HCT116 (cell line): ENCODE results near the gene ITGB7. TPM values are rescaled to one million over a fixed set of nuclear protein-coding genes. Genes with fewer than 3 reads are reported as not detected.

Experiments used
- ATAC-seq: fragments of 200-7000 bp; cut with Tn5 transposase; 2 replicates; pipeline ENCODE4 v1.9.1; 2020; ENCODE audit warnings: mild to moderate bottlenecking, moderate library complexity
- BruUV-seq: library from RNA; stranded (reverse); fragments of 400-500 nt; replicated peaks from 2 replicates; lab custom pipeline; 2021; lab: Mats Ljungman, UMichigan
- CTCF ChIA-PET: fragments of 300-600 bp; sonication (Branson Sonifier 250); formaldehyde crosslinking; loops from one replicate; lab custom pipeline; 2021; ENCODE audit warnings: antibody characterized with exemption; lab: Charles Lee
- POLR2A ChIA-PET: fragments of 300-600, 350-600 bp; sonication (Branson Sonifier 250); formaldehyde crosslinking; loops from one replicate; lab custom pipeline; 2021; ENCODE audit warnings: antibody characterized with exemption; lab: Charles Lee
- RAD21 ChIA-PET, 2 experiments: fragments of 300-600 bp; sonication (Branson Sonifier 250); formaldehyde crosslinking; loops; one replicate each; lab custom pipeline; 2023; ENCODE audit warnings: low total read pairs in 2 of 2; ENCODE audit not compliant: uncharacterized antibody in 2 of 2, unreplicated experiment in 2 of 2, low non-redundant PET in 1 of 2; lab: Charles Lee
- DNase-seq: peaks from one replicate; pipeline ENCODE4 v3.0.0-alpha.2; 2010; ENCODE audit warnings: low read depth, low spot score
- H2AFZ ChIP-seq: fragments of 200-600 bp; shearing (Covaris generic), sonication (generic); 2 replicates; pipeline ENCODE4 v1.6.1; 2017; ENCODE audit warnings: low read depth, mixed run types, mixed read lengths, antibody characterized with exemption, low read length; ENCODE audit not compliant: poor library complexity, severe bottlenecking
- H3K27ac ChIP-seq: 2 replicates; pipeline ENCODE4 v1.5.1; 2012; ENCODE audit warnings: low read depth, low read length
- H3K27me3 ChIP-seq: fragments of 200-600 bp; sonication (generic); 2 replicates; pipeline ENCODE4 v1.6.1; 2016; ENCODE audit warnings: mixed run types, low read length, mixed read lengths; ENCODE audit not compliant: insufficient read depth
- H3K36me3 ChIP-seq, 2 experiments: fragments of 200-500 bp in 1 of 2; fragments of 200-600 bp in 1 of 2; sonication (Bioruptor generic) in 1 of 2; sonication (generic) in 1 of 2; 2 replicates each; pipeline versions ENCODE4 v1.5.1 to v1.6.1; 2014 to 2016; ENCODE audit warnings: low read length in 2 of 2, inconsistent platforms in 1 of 2, mixed read lengths in 1 of 2, mixed run types in 1 of 2; ENCODE audit not compliant: insufficient read depth in 2 of 2, control insufficient read depth in 1 of 2
- H3K4me1 ChIP-seq, 2 experiments: fragments of 200-600 bp in 1 of 2; sonication (generic) in 1 of 2; 2 replicates each; pipeline versions ENCODE4 v1.5.1 to v1.6.1; 2012 to 2017; ENCODE audit warnings: low read length in 2 of 2, inconsistent platforms in 1 of 2, mild to moderate bottlenecking in 1 of 2, mixed read lengths in 1 of 2, mixed run types in 1 of 2, moderate library complexity in 1 of 2; ENCODE audit not compliant: insufficient read depth in 2 of 2, control insufficient read depth in 1 of 2
- H3K4me2 ChIP-seq: fragments of 200-600 bp; sonication (generic); 2 replicates; pipeline ENCODE4 v1.6.1; 2017; ENCODE audit warnings: mixed run types, low read length, mixed read lengths
- H3K4me3 ChIP-seq, 2 experiments: fragments of 200-600 bp in 1 of 2; sonication (generic) in 1 of 2; replicated peaks in 1 of 2; 2 replicates each; pipeline ENCODE4 v1.5.1; 2011 to 2016; ENCODE audit warnings: low read length in 2 of 2, control low read depth in 1 of 2, low read depth in 1 of 2, mild to moderate bottlenecking in 1 of 2, mixed read lengths in 1 of 2, mixed run types in 1 of 2
- H3K79me2 ChIP-seq: fragments of 200-600 bp; sonication (generic); 2 replicates; pipeline ENCODE4 v1.6.1; 2017; ENCODE audit warnings: mild to moderate bottlenecking, mixed run types, low read length, moderate library complexity, mixed read lengths; ENCODE audit not compliant: insufficient read depth
- H3K9ac ChIP-seq: fragments of 200-600 bp; sonication (generic); 2 replicates; pipeline ENCODE4 v1.6.1; 2016; ENCODE audit warnings: low read length, mixed read lengths
- H3K9me2 ChIP-seq: fragments of 200-600 bp; sonication (generic), shearing (Covaris generic); 2 replicates; pipeline ENCODE4 v1.6.1; 2017; ENCODE audit warnings: mixed run types, mild to moderate bottlenecking, moderate library complexity; ENCODE audit not compliant: insufficient read depth
- H3K9me3 ChIP-seq, 2 experiments: fragments of 200-500 bp in 1 of 2; fragments of 200-600 bp in 1 of 2; sonication (Bioruptor generic) in 1 of 2; sonication (generic) in 1 of 2; 2 replicates each; pipeline ENCODE4 v1.6.1; 2014 to 2017; ENCODE audit warnings: low read length in 2 of 2, mixed read lengths in 2 of 2, inconsistent platforms in 1 of 2, low read depth in 1 of 2, mild to moderate bottlenecking in 1 of 2, mixed run types in 1 of 2, moderate library complexity in 1 of 2; ENCODE audit not compliant: control insufficient read depth in 1 of 2, insufficient read depth in 1 of 2
- H4K20me1 ChIP-seq: fragments of 200-600 bp; sonication (generic), shearing (Covaris generic); 2 replicates; pipeline ENCODE4 v1.6.1; 2017; ENCODE audit warnings: mixed run types, mild to moderate bottlenecking, moderate library complexity; ENCODE audit not compliant: insufficient read depth
- CEBPB ChIP-seq: IDR thresholded peaks from 2 replicates; pipeline ENCODE4 v1.6.1; 2012; ENCODE audit warnings: low read depth
- CTCF ChIP-seq, 3 experiments: fragments of 200-600 bp in 1 of 3; sonication (generic) in 1 of 3; IDR thresholded peaks in 2 of 3; conservative IDR thresholded peaks in 1 of 3; 2 replicates each; pipeline ENCODE4 v1.5.1; 2012 to 2017; ENCODE audit warnings: low read depth in 2 of 3, low read length in 2 of 3, antibody characterized with exemption in 1 of 3, borderline replicate concordance in 1 of 3, control low read depth in 1 of 3, mild to moderate bottlenecking in 1 of 3, mixed read lengths in 1 of 3, mixed run types in 1 of 3, moderate library complexity in 1 of 3; ENCODE audit not compliant: insufficient read depth in 1 of 3
- ELF1 ChIP-seq: IDR thresholded peaks from 2 replicates; pipeline ENCODE4 v1.6.1; 2012; ENCODE audit warnings: low read depth, borderline replicate concordance
- EZH2 ChIP-seq: fragments of 200-600 bp; sonication (generic); IDR thresholded peaks from 2 replicates; pipeline ENCODE4 v1.6.1; 2017; ENCODE audit warnings: antibody characterized with exemption, mixed run types
- EZH2phosphoT487 ChIP-seq: fragments of 200-600 bp; IDR thresholded peaks from 2 replicates; pipeline ENCODE4 v1.6.1; 2018; ENCODE audit warnings: antibody characterized with exemption, borderline replicate concordance
- FOSL1 ChIP-seq: IDR thresholded peaks from 2 replicates; pipeline ENCODE4 v1.6.1; 2012; ENCODE audit warnings: low read depth
- JUND ChIP-seq: IDR thresholded peaks from 2 replicates; pipeline ENCODE4 v1.6.1; 2012
- RAD21 ChIP-seq: IDR thresholded peaks from 2 replicates; pipeline ENCODE4 v1.6.1; 2012; ENCODE audit warnings: low read depth, mild to moderate bottlenecking
- SP1 ChIP-seq: IDR thresholded peaks from 2 replicates; pipeline ENCODE4 v1.6.1; 2012; ENCODE audit warnings: low read depth
- TCF7L2 ChIP-seq: IDR thresholded peaks from 2 replicates; pipeline ENCODE4 v1.7.0; 2011; ENCODE audit warnings: borderline replicate concordance, inconsistent platforms; ENCODE audit not compliant: insufficient read depth, insufficient read length; ENCODE audit errors: extremely low read depth
- ZBTB33 ChIP-seq: IDR thresholded peaks from 2 replicates; pipeline ENCODE4 v1.6.1; 2011; ENCODE audit warnings: mild to moderate bottlenecking, low read length, moderate library complexity; ENCODE audit not compliant: insufficient replicate concordance; ENCODE audit errors: extremely low read depth
- ZFX ChIP-seq: fragments of 450-650 bp; IDR thresholded peaks from 2 replicates; pipeline ENCODE4 v1.6.1; 2017
- ZNF274 ChIP-seq: fragments of 200-500 bp; sonication (Bioruptor generic); IDR thresholded peaks from 2 replicates; pipeline ENCODE4 v1.6.1; 2014; ENCODE audit warnings: mild to moderate bottlenecking, low read depth, low read length, inconsistent platforms
- intact Hi-C: fragments of 100-400 bp; cut with micrococcal nuclease; formaldehyde crosslinking; loops from 2 replicates; pipeline ENCODE4 v1.10.0; 2022
- total RNA-seq: library from RNA; stranded (reverse); gene quantifications from one replicate; pipeline ENCODE4 v1.2.1, GENCODE V29; 2021; ENCODE audit not compliant: unreplicated experiment
- TF ChIP-seq, protein P1 (sequence below): IDR thresholded peaks from 2 replicates; pipeline ENCODE4 v1.6.1; 2012; ENCODE audit warnings: low read depth
- TF ChIP-seq, protein P2 (sequence below): IDR thresholded peaks from 2 replicates; pipeline ENCODE4 v1.6.1; 2012

The ITGB7 gene
- total RNA-seq, 1 experiment from 2014 or later = 1.9 TPM

DNA sequence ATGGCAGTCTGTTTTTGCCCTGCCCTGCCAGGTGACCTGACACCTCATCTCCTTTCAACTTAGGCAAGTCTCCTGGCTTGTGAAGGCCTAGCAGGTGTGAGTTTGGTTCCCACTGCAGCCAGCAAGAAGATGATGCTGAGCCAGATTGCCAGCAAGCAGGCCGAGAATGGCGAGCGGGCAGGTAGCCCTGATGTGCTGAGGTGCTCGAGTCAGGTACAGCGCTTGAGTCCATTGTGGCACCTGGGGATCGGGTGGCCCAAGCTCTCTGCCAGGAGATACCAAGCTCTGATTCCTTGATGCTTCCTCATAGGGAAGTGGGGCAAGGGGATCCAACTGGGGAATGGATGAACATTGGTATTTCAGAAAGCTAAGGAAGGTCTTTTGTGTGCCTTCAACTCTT lies 22.2 kb downstream of the ITGB7 start (continued):
- TF ChIP-seq ZNF274 = no peak
- no peak for TF ChIP-seq JUND

- POLR2A ChIA-PET = no interaction called here
- peaks cover 15 to 27% of the 10 kb centered on the region in 2 experiments for H3K4me1 ChIP-seq
- no peak overlapping the region for H2AFZ ChIP-seq
- H4K20me1 ChIP-seq = no peaks in the 10 kb centered on the region
- CTCF ChIA-PET = no interaction called here
- H3K79me2 ChIP-seq = peaks cover 34% of the 10 kb centered on the region
- H3K27ac ChIP-seq = no peak overlapping the region
- H3K4me2 ChIP-seq = no peak overlapping the region
- DNase-seq = no peak
- peaks cover 45 to 52% of the 10 kb centered on the region in 2 experiments; a peak in 3 of 4 replicates for H3K36me3 ChIP-seq
- no TSS peak for BruUV-seq
- no peak for ATAC-seq
- TF ChIP-seq ZBTB33 (no peak), RAD21 (no peak), ZNF274 (no peak), CEBPB (no peak), JUND (no peak), EZH2 (no peak), SP1 (no peak), ZFX (no peak), EZH2phosphoT487 (no peak), CTCF (IDR thresholded peaks at IDR 0.05 in 2 of 3, conservative IDR thresholded peaks at IDR 0.05 in 1 of 3; ENCODE audit: borderline replicate concordance in 1 of 3, insufficient read depth in 1 of 3, low read depth in 2 of 3, low read length in 2 of 3) (no peak), TCF7L2 (no peak), FOSL1 (no peak), ELF1 (no peak)
- TF ChIP-seq, protein P1, sequence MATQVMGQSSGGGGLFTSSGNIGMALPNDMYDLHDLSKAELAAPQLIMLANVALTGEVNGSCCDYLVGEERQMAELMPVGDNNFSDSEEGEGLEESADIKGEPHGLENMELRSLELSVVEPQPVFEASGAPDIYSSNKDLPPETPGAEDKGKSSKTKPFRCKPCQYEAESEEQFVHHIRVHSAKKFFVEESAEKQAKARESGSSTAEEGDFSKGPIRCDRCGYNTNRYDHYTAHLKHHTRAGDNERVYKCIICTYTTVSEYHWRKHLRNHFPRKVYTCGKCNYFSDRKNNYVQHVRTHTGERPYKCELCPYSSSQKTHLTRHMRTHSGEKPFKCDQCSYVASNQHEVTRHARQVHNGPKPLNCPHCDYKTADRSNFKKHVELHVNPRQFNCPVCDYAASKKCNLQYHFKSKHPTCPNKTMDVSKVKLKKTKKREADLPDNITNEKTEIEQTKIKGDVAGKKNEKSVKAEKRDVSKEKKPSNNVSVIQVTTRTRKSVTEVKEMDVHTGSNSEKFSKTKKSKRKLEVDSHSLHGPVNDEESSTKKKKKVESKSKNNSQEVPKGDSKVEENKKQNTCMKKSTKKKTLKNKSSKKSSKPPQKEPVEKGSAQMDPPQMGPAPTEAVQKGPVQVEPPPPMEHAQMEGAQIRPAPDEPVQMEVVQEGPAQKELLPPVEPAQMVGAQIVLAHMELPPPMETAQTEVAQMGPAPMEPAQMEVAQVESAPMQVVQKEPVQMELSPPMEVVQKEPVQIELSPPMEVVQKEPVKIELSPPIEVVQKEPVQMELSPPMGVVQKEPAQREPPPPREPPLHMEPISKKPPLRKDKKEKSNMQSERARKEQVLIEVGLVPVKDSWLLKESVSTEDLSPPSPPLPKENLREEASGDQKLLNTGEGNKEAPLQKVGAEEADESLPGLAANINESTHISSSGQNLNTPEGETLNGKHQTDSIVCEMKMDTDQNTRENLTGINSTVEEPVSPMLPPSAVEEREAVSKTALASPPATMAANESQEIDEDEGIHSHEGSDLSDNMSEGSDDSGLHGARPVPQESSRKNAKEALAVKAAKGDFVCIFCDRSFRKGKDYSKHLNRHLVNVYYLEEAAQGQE = no peak
- TF ChIP-seq, protein P2, sequence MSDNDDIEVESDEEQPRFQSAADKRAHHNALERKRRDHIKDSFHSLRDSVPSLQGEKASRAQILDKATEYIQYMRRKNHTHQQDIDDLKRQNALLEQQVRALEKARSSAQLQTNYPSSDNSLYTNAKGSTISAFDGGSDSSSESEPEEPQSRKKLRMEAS = no peak
- H3K9me3 ChIP-seq = no peaks in the 10 kb centered on the region
- no peak overlapping the region for H3K9ac ChIP-seq
- H3K4me3 ChIP-seq = no peak overlapping the region
- intact Hi-C loops = no loop called here
- no peaks in the 10 kb centered on the region for H3K27me3 ChIP-seq
- H3K9me2 ChIP-seq = no peaks in the 10 kb centered on the region
- RAD21 ChIA-PET = no interaction called here
These were observed 24.1 kb downstream of the ITGB7 start for GRCh38 chr12:53182903-53183302.
